ENCODE data around the gene ALAS2. TPM values are rescaled to one million over a fixed set of nuclear protein-coding genes. Genes with fewer than 3 reads are reported as not detected.
A peak's percentile ranks its signal among the peaks of the same experiment; 100 is the strongest.

ALAS2 gene
- total and polyA plus RNA-seq, 7 experiments from 2014 or later: 0.24 TPM; not detected in 6

DNA sequence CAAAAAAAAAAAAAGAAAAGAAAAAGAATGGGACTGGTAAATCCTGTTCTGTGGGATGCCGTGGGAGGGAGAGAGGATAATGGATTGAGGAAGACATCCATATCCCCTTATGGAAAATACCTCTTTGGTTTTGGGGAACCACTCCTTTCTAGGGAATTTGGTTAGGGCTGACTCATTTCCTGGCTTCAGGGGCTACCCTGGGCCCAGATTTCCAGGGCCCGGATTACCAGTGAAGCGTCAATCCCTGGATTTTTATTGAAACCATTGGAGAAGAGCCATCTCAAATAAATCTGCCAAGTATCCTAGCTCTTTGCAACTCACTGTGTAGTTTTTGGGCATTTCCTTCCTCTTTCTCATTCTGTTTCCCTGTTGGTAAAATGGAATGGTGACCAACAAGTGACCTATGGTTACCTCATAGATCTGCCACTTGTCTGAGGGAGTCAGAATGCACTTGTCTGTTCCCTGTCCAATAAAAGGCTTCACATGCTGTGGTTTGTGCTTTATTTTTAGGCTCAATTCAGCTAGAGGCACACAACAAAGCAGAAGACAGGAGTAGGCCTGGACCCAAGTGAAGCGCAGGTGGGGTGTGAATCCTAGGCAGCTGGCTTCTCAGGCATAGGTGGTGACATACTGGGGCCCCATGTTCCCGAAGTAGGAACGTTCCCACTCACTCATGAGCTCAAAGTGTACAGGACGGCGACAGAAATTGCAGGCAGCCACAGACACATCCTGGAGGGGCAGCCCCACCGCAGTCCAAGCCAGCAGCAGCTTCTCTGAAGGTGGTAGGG, 22.0 kb downstream of the ALAS2 start:
- no peak overlapping the region for H3K4me3 ChIP-seq (ENCODE audit: low read length)
- H3K9me3 ChIP-seq (ENCODE audit: control insufficient read depth in 2 of 3, low read length in 3 of 3): no peaks in the 10 kb centered on the region
- no peaks in the 10 kb centered on the region for H3K27me3 Mint-ChIP-seq
- H3K4me1 ChIP-seq (ENCODE audit: control insufficient read depth in 2 of 2, insufficient read depth in 2 of 2, low read length in 2 of 2): peaks cover 0 to 8% of the 10 kb centered on the region in 2 donors
- H3K27ac ChIP-seq (ENCODE audit: low read depth, low read length): peak overlapping the region; percentile 13
- CTCF ChIA-PET: no interaction called here
- peaks cover 0 to 22% (median 13%) of the 10 kb centered on the region in 5 donors for H3K36me3 Mint-ChIP-seq
- peak; percentile 24 for ATAC-seq
- peak overlapping the region in 6 of 9 donors; percentile 13 to 51 (median 26) for H3K27ac Mint-ChIP-seq
- H3K9me3 Mint-ChIP-seq: peaks cover 0 to 2% (median 0%) of the 10 kb centered on the region in 11 donors
- peaks cover 0 to 15% (median 9%) of the 10 kb centered on the region in 7 donors for H3K4me1 Mint-ChIP-seq
- POLR2A ChIA-PET: interaction anchor here (1.5 to 1.6 kb wide), 2 partner anchors 9 to 13 kb away, joined by 3 to 8 read pairs; partner anchors contain the start of gene APEX2
- no peaks in the 10 kb centered on the region for H3K27me3 ChIP-seq (ENCODE audit: control insufficient read depth in 2 of 2, insufficient read depth in 2 of 2, low read length in 2 of 2)
- intact Hi-C loops (cut with micrococcal nuclease): no loop called here
- H3K4me3 Mint-ChIP-seq: peak overlapping the region in 2 of 10 donors; percentile 17 to 25
- peaks cover 0 to 33% (median 0%) of the 10 kb centered on the region in 3 experiments for H3K36me3 ChIP-seq (ENCODE audit: control insufficient read depth in 2 of 3, insufficient read depth in 3 of 3, low read length in 3 of 3)
- DNase-seq: peak in 3 of 9 donors; percentile 5 to 11 (median 7)

DNA sequence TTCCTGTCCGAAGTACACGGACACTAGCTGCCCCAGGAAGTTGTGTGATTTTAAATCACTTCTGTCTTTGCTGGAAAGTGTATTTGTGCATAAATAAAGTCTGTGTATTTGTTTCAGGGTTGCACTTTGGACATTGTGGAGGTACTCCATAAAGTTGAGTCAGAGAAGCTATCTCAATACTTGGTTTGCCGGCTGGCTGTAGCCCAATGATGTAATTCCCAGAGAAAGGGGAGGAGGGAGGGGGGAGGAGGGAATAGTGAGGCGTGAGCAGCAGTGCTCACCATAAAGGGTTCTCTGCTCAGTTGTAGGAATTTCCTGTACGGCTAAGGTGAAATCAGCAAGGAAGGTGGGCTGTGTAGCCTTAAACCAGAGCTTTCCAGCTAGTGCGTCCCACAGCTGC, 23.1 kb downstream of the ALAS2 start:
- ChIA-PET POLR2A (interaction anchor here (0.5 kb wide), 1 partner anchor 1783 kb away, joined by 3 read pairs; no protein-coding TSS in a partner anchor), CTCF (no interaction called here)
- peaks cover 0 to 42% (median 0%) of the 10 kb centered on the region in 3 experiments for H3K36me3 ChIP-seq (ENCODE audit: control insufficient read depth in 2 of 3, insufficient read depth in 3 of 3, low read length in 3 of 3)
- H3K4me1 ChIP-seq (ENCODE audit: control insufficient read depth in 2 of 2, insufficient read depth in 2 of 2, low read length in 2 of 2): peaks cover 0 to 8% of the 10 kb centered on the region in 2 donors
- no peak overlapping the region for H3K4me3 ChIP-seq (ENCODE audit: low read length)
- H3K36me3 Mint-ChIP-seq: peaks cover 0 to 26% (median 17%) of the 10 kb centered on the region in 5 donors
- H3K27ac Mint-ChIP-seq: peak overlapping the region in 2 of 9 donors; percentile 53 to 68
- H3K27me3 Mint-ChIP-seq: no peaks in the 10 kb centered on the region
- no peaks in the 10 kb centered on the region for H3K27me3 ChIP-seq (ENCODE audit: control insufficient read depth in 2 of 2, insufficient read depth in 2 of 2, low read length in 2 of 2)
- H3K4me3 Mint-ChIP-seq: no peak overlapping the region
- H3K27ac ChIP-seq (ENCODE audit: low read depth, low read length): no peak overlapping the region
- peaks cover 0 to 2% (median 0%) of the 10 kb centered on the region in 11 donors for H3K9me3 Mint-ChIP-seq
- no peaks in the 10 kb centered on the region for H3K9me3 ChIP-seq (ENCODE audit: control insufficient read depth in 2 of 3, low read length in 3 of 3)
- DNase-seq (no peak), ATAC-seq (no peak)
- peaks cover 0 to 19% (median 12%) of the 10 kb centered on the region in 7 donors for H3K4me1 Mint-ChIP-seq
- intact Hi-C loops (cut with micrococcal nuclease): no loop called here

GRCh38 chrX:55006827-55007621, 23.8 kb downstream of the ALAS2 start:
- no peak overlapping the region for H3K4me3 ChIP-seq (ENCODE audit: low read length)
- Mint-ChIP-seq H3K9me3 (peaks cover 0 to 2% (median 0%) of the 10 kb centered on the region in 11 donors), H3K4me3 (no peak overlapping the region), H3K27me3 (no peaks in the 10 kb centered on the region), H3K36me3 (peaks cover 0 to 26% (median 17%) of the 10 kb centered on the region in 5 donors), H3K27ac (peak overlapping the region in 2 of 9 donors; percentile 53 to 68), H3K4me1 (peaks cover 6 to 25% (median 18%) of the 10 kb centered on the region in 7 donors)
- CTCF ChIA-PET: no interaction called here
- intact Hi-C loops (cut with micrococcal nuclease): no loop called here
- H3K4me1 ChIP-seq (ENCODE audit: control insufficient read depth in 2 of 2, insufficient read depth in 2 of 2, low read length in 2 of 2): peaks cover 0 to 8% of the 10 kb centered on the region in 2 donors
- POLR2A ChIA-PET: no interaction called here
- H3K27ac ChIP-seq (ENCODE audit: low read depth, low read length): no peak overlapping the region
- DNase-seq: no peak
- ATAC-seq: no peak
- peaks cover 0 to 45% (median 0%) of the 10 kb centered on the region in 3 experiments for H3K36me3 ChIP-seq (ENCODE audit: control insufficient read depth in 2 of 3, insufficient read depth in 3 of 3, low read length in 3 of 3)
- no peaks in the 10 kb centered on the region for H3K9me3 ChIP-seq (ENCODE audit: control insufficient read depth in 2 of 3, low read length in 3 of 3)
- H3K27me3 ChIP-seq (ENCODE audit: control insufficient read depth in 2 of 2, insufficient read depth in 2 of 2, low read length in 2 of 2): no peaks in the 10 kb centered on the region

GRCh38 chrX:55005256-55005655, 25.5 kb downstream of the ALAS2 start:
- ATAC-seq: no peak
- no peak overlapping the region for H3K27ac ChIP-seq (ENCODE audit: low read depth, low read length)
- intact Hi-C loops (cut with micrococcal nuclease): no loop called here
- no peaks in the 10 kb centered on the region for H3K27me3 Mint-ChIP-seq
- ChIA-PET CTCF (no interaction called here), POLR2A (no interaction called here)
- H3K9me3 Mint-ChIP-seq: peaks cover 0 to 2% (median 0%) of the 10 kb centered on the region in 11 donors
- DNase-seq: no peak
- H3K4me3 ChIP-seq (ENCODE audit: low read length): no peak overlapping the region
- H3K36me3 ChIP-seq (ENCODE audit: control insufficient read depth in 2 of 3, insufficient read depth in 3 of 3, low read length in 3 of 3): peaks cover 0 to 45% (median 0%) of the 10 kb centered on the region in 3 experiments
- peaks cover 14 to 43% (median 28%) of the 10 kb centered on the region in 7 donors for H3K4me1 Mint-ChIP-seq
- H3K9me3 ChIP-seq (ENCODE audit: control insufficient read depth in 2 of 3, low read length in 3 of 3): no peaks in the 10 kb centered on the region
- H3K27ac Mint-ChIP-seq: peak overlapping the region in 2 of 9 donors; percentile 33 to 42
- peaks cover 0 to 31% (median 17%) of the 10 kb centered on the region in 5 donors for H3K36me3 Mint-ChIP-seq
- H3K4me1 ChIP-seq (ENCODE audit: control insufficient read depth in 2 of 2, insufficient read depth in 2 of 2, low read length in 2 of 2): peaks cover 12 to 18% of the 10 kb centered on the region in 2 donors
- no peaks in the 10 kb centered on the region for H3K27me3 ChIP-seq (ENCODE audit: control insufficient read depth in 2 of 2, insufficient read depth in 2 of 2, low read length in 2 of 2)
- H3K4me3 Mint-ChIP-seq: no peak overlapping the region

DNA sequence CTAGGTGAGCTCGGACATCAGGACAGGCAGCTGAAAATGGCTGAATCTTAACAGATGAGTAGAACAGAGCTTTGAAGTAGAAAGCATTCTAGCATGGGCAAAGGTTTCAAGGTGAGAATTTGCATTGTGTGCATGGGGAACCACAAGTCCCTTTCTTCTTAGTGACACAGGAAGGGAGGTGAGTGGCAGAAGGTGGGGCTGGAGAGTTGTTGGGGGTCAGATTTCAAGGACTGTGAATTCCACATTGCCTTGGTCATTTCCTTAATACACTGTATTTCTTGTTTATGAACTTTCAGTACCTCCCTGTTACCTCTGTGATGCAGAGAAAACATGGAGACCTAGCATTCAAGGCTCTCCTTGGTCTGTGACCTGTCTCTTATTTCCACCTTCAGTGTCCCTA, 26.5 kb downstream of the ALAS2 start:
- POLR2A ChIA-PET: no interaction called here
- no peak overlapping the region for H3K27ac ChIP-seq (ENCODE audit: low read depth, low read length)
- ATAC-seq (no peak), DNase-seq (no peak)
- H3K9me3 Mint-ChIP-seq: peaks cover 0 to 2% (median 0%) of the 10 kb centered on the region in 11 donors
- H3K4me1 ChIP-seq (ENCODE audit: control insufficient read depth in 2 of 2, insufficient read depth in 2 of 2, low read length in 2 of 2): peaks cover 14 to 15% of the 10 kb centered on the region in 2 donors
- H3K27ac Mint-ChIP-seq: peak overlapping the region in 1 of 9 donors; percentile 25
- no peaks in the 10 kb centered on the region for H3K27me3 Mint-ChIP-seq
- intact Hi-C loops (cut with micrococcal nuclease): loop anchor here in 1 of 2 donors (5.0 kb wide), 1 partner anchor 713 kb away; the partner anchor contains the start of gene RRAGB
- peaks cover 14 to 46% (median 28%) of the 10 kb centered on the region in 7 donors for H3K4me1 Mint-ChIP-seq
- H3K36me3 ChIP-seq (ENCODE audit: control insufficient read depth in 2 of 3, insufficient read depth in 3 of 3, low read length in 3 of 3): peaks cover 0 to 45% (median 0%) of the 10 kb centered on the region in 3 experiments
- no peaks in the 10 kb centered on the region for H3K27me3 ChIP-seq (ENCODE audit: control insufficient read depth in 2 of 2, insufficient read depth in 2 of 2, low read length in 2 of 2)
- peaks cover 0 to 31% (median 17%) of the 10 kb centered on the region in 5 donors for H3K36me3 Mint-ChIP-seq
- no peaks in the 10 kb centered on the region for H3K9me3 ChIP-seq (ENCODE audit: control insufficient read depth in 2 of 3, low read length in 3 of 3)
- H3K4me3 Mint-ChIP-seq: no peak overlapping the region
- CTCF ChIA-PET: no interaction called here
- H3K4me3 ChIP-seq (ENCODE audit: low read length): no peak overlapping the region
